ENCODE measurements around the gene MCF2L2. TPM values are rescaled to one million over a fixed set of nuclear protein-coding genes. Genes with fewer than 3 reads are reported as not detected.

The MCF2L2 gene
- total and polyA plus RNA-seq, 9 of the 15 experiments (the other 6 are each of a cell fraction or from before 2014, with no cell fraction given): 0.56 to 4.2 (median 3.0) TPM

GRCh38 chr3:183354325-183354831 lies 74.0 kb downstream of the MCF2L2 start (continued):
- TF ChIP-seq CUX1 (CRISPR knock-in tag; IDR thresholded peaks at IDR 0.05) (peak; percentile 73; the same call in 1 of the 2 replicates), CHD1 (IDR thresholded peaks at IDR 0.05; ENCODE audit: low read length) (no peak), DNMT1 (IDR thresholded peaks at IDR 0.05) (no peak), ZFP30 (CRISPR knock-in tag; IDR thresholded peaks at IDR 0.05; ENCODE audit: borderline replicate concordance) (no peak), ZKSCAN3 (CRISPR knock-in tag; IDR thresholded peaks at IDR 0.05) (no peak), ZNF316 (IDR thresholded peaks at IDR 0.05) (peak; percentile 72), IRF1 (CRISPR knock-in tag; IDR thresholded peaks at IDR 0.05; ENCODE audit: borderline replicate concordance) (no peak), TRIM28 (IDR thresholded peaks at IDR 0.05) (no peak), CXXC5 (CRISPR knock-in tag; IDR thresholded peaks at IDR 0.05) (no peak; the same call in 1 of the 2 replicates), CCAR2 (IDR thresholded peaks at IDR 0.05; ENCODE audit: low read depth, low read length) (no peak), ZNF668 (CRISPR knock-in tag; IDR thresholded peaks at IDR 0.05) (peak; percentile 70; the same call in 1 of the 2 replicates), E2F3 (CRISPR knock-in tag; IDR thresholded peaks at IDR 0.05) (no peak), SMARCB1 (IDR thresholded peaks at IDR 0.05; ENCODE audit: insufficient read length, low read depth) (no peak), TCF3 (CRISPR knock-in tag; IDR thresholded peaks at IDR 0.05) (peak; percentile 81), TFAM (CRISPR knock-in tag; conservative IDR thresholded peaks at IDR 0.05) (no peak), SRSF1 (IDR thresholded peaks at IDR 0.05; ENCODE audit: low read depth, low read length) (no peak), THAP12 (CRISPR knock-in tag; IDR thresholded peaks at IDR 0.05) (no peak), ZNF695 (CRISPR knock-in tag; IDR thresholded peaks at IDR 0.05) (no peak), ZNF197 (CRISPR knock-in tag; IDR thresholded peaks at IDR 0.05; ENCODE audit: low read depth) (0 out of 2 replicates have a peak, but pooled peaks have one; percentile 60)
